ENCODE measurements around the gene POLR3H.
A peak's percentile ranks its signal among the peaks of the same experiment; 100 is the strongest.

POLR3H gene

GRCh38 chr22:41578818-41579217, 34.5 kb upstream of the POLR3H start:
- Histone ChIP-seq H3K4me3 (ENCODE audit: low read length, poor library complexity, severe bottlenecking) (no peak overlapping the region), H3K79me2 (ENCODE audit: insufficient read depth, low read length) (no peaks in the 10 kb centered on the region), H3K4me1 (ENCODE audit: insufficient read depth, low read length, poor library complexity, severe bottlenecking) (no peaks in the 10 kb centered on the region), H3K4me2 (ENCODE audit: low read depth, low read length, poor library complexity, severe bottlenecking) (no peak overlapping the region), H4K20me1 (ENCODE audit: insufficient read depth, low read length, poor library complexity, severe bottlenecking) (no peaks in the 10 kb centered on the region), H3K36me3 (ENCODE audit: insufficient read depth, low read length) (no peaks in the 10 kb centered on the region), H3K9me3 (ENCODE audit: insufficient read depth, low read depth, low read length) (no peaks in the 10 kb centered on the region), H2AFZ (ENCODE audit: low read length) (no peak overlapping the region), H3F3A (ENCODE audit: low read depth) (no peaks in the 10 kb centered on the region), H3K9ac (ENCODE audit: low read depth, low read length, poor library complexity, severe bottlenecking) (no peak overlapping the region), H3K9me2 (replicated peaks; ENCODE audit: low read depth, low read length) (no peaks in the 10 kb centered on the region), H3K27me3 (ENCODE audit: insufficient read depth, low read length, poor library complexity, severe bottlenecking) (no peaks in the 10 kb centered on the region)
- TF ChIP-seq EZH2phosphoT487 (IDR thresholded peaks at IDR 0.05; ENCODE audit: borderline replicate concordance): no peak

- H3K79me2 ChIP-seq (ENCODE audit: insufficient read depth, low read length): no peaks in the 10 kb centered on the region
- H3K27me3 ChIP-seq (ENCODE audit: insufficient read depth, low read length, poor library complexity, severe bottlenecking): no peaks in the 10 kb centered on the region
- no peaks in the 10 kb centered on the region for H3K9me2 ChIP-seq (replicated peaks; ENCODE audit: low read depth, low read length)
- no peaks in the 10 kb centered on the region for H3F3A ChIP-seq (ENCODE audit: low read depth)
- no peak overlapping the region for H2AFZ ChIP-seq (ENCODE audit: low read length)
- H3K36me3 ChIP-seq (ENCODE audit: insufficient read depth, low read length): no peaks in the 10 kb centered on the region
- no peak for TF ChIP-seq EZH2phosphoT487 (IDR thresholded peaks at IDR 0.05; ENCODE audit: borderline replicate concordance)
- TF ChIP-seq, protein P1, sequence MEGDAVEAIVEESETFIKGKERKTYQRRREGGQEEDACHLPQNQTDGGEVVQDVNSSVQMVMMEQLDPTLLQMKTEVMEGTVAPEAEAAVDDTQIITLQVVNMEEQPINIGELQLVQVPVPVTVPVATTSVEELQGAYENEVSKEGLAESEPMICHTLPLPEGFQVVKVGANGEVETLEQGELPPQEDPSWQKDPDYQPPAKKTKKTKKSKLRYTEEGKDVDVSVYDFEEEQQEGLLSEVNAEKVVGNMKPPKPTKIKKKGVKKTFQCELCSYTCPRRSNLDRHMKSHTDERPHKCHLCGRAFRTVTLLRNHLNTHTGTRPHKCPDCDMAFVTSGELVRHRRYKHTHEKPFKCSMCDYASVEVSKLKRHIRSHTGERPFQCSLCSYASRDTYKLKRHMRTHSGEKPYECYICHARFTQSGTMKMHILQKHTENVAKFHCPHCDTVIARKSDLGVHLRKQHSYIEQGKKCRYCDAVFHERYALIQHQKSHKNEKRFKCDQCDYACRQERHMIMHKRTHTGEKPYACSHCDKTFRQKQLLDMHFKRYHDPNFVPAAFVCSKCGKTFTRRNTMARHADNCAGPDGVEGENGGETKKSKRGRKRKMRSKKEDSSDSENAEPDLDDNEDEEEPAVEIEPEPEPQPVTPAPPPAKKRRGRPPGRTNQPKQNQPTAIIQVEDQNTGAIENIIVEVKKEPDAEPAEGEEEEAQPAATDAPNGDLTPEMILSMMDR (conservative IDR thresholded peaks at IDR 0.05; ENCODE audit: low read length): no peak
- no peaks in the 10 kb centered on the region for H3K4me1 ChIP-seq (ENCODE audit: insufficient read depth, low read length, poor library complexity, severe bottlenecking)
- H4K20me1 ChIP-seq (ENCODE audit: insufficient read depth, low read length, poor library complexity, severe bottlenecking): no peaks in the 10 kb centered on the region
- H3K9ac ChIP-seq (ENCODE audit: low read depth, low read length, poor library complexity, severe bottlenecking): no peak overlapping the region
- no peak overlapping the region for H3K4me2 ChIP-seq (ENCODE audit: low read depth, low read length, poor library complexity, severe bottlenecking)
- no peak overlapping the region for H3K4me3 ChIP-seq (ENCODE audit: low read length, poor library complexity, severe bottlenecking)
- no peaks in the 10 kb centered on the region for H3K9me3 ChIP-seq (ENCODE audit: insufficient read depth, low read depth, low read length)
These were observed 33.8 kb upstream of the POLR3H start for GRCh38 chr22:41578114-41578513.

DNA sequence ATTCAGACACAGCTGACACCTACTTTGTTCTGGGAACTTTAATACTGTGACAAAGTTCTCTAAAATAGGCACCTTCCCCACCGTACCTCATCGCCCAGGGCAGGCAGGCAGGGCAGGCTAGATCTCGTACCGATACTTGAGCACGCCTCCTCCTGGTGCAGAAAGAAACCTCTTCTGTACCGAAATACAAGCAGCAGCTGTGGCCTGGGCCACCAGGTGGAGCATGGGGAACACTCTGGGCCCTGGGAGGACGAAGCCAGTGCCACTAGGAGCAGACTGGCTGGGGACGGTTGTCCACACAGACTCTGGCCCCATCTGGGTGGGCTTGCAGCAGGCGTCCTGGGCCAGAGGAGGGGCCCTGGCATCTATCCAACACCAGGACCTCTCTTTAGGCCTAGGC, 32.6 kb upstream of the POLR3H start:
- H3K9me2 ChIP-seq (replicated peaks; ENCODE audit: low read depth, low read length): no peaks in the 10 kb centered on the region
- H4K20me1 ChIP-seq (ENCODE audit: insufficient read depth, low read length, poor library complexity, severe bottlenecking): no peaks in the 10 kb centered on the region
- no peak for TF ChIP-seq EZH2phosphoT487 (IDR thresholded peaks at IDR 0.05; ENCODE audit: borderline replicate concordance)
- TF ChIP-seq, protein P1 (conservative IDR thresholded peaks at IDR 0.05; ENCODE audit: low read length): peak; percentile 93
- H3K4me2 ChIP-seq (ENCODE audit: low read depth, low read length, poor library complexity, severe bottlenecking): no peak overlapping the region
- no peaks in the 10 kb centered on the region for H3K4me1 ChIP-seq (ENCODE audit: insufficient read depth, low read length, poor library complexity, severe bottlenecking)
- no peaks in the 10 kb centered on the region for H3K36me3 ChIP-seq (ENCODE audit: insufficient read depth, low read length)
- no peak overlapping the region for H3K4me3 ChIP-seq (ENCODE audit: low read length, poor library complexity, severe bottlenecking)
- H2AFZ ChIP-seq (ENCODE audit: low read length): no peak overlapping the region
- no peaks in the 10 kb centered on the region for H3K27me3 ChIP-seq (ENCODE audit: insufficient read depth, low read length, poor library complexity, severe bottlenecking)
- H3K79me2 ChIP-seq (ENCODE audit: insufficient read depth, low read length): no peaks in the 10 kb centered on the region
- no peaks in the 10 kb centered on the region for H3F3A ChIP-seq (ENCODE audit: low read depth)
- H3K9ac ChIP-seq (ENCODE audit: low read depth, low read length, poor library complexity, severe bottlenecking): no peak overlapping the region
- no peaks in the 10 kb centered on the region for H3K9me3 ChIP-seq (ENCODE audit: insufficient read depth, low read depth, low read length)

GRCh38 chr22:41575533-41575932, 31.3 kb upstream of the POLR3H start:
- Histone ChIP-seq H3K27me3 (ENCODE audit: insufficient read depth, low read length, poor library complexity, severe bottlenecking) (no peaks in the 10 kb centered on the region), H3K4me3 (ENCODE audit: low read length, poor library complexity, severe bottlenecking) (no peak overlapping the region), H3K4me1 (ENCODE audit: insufficient read depth, low read length, poor library complexity, severe bottlenecking) (no peaks in the 10 kb centered on the region), H3K79me2 (ENCODE audit: insufficient read depth, low read length) (no peaks in the 10 kb centered on the region), H3K9me2 (replicated peaks; ENCODE audit: low read depth, low read length) (no peaks in the 10 kb centered on the region), H3K9ac (ENCODE audit: low read depth, low read length, poor library complexity, severe bottlenecking) (no peak overlapping the region), H3K9me3 (ENCODE audit: insufficient read depth, low read depth, low read length) (no peaks in the 10 kb centered on the region), H2AFZ (ENCODE audit: low read length) (no peak overlapping the region), H3K4me2 (ENCODE audit: low read depth, low read length, poor library complexity, severe bottlenecking) (no peak overlapping the region), H3F3A (ENCODE audit: low read depth) (no peaks in the 10 kb centered on the region), H3K36me3 (ENCODE audit: insufficient read depth, low read length) (no peaks in the 10 kb centered on the region), H4K20me1 (ENCODE audit: insufficient read depth, low read length, poor library complexity, severe bottlenecking) (no peaks in the 10 kb centered on the region)
- TF ChIP-seq, protein P1 (conservative IDR thresholded peaks at IDR 0.05; ENCODE audit: low read length): no peak
- TF ChIP-seq EZH2phosphoT487 (IDR thresholded peaks at IDR 0.05; ENCODE audit: borderline replicate concordance): no peak
